ENCODE results near the gene TLCD2.

Gene TLCD2

GRCh38 chr17:1709971-1710806 lies at the start of gene TLCD2:
TLCD2 (minus strand) TSS chr17:1710377; CDS start chr17:1710242, 135 bp downstream.
- 0 out of 2 replicates have a peak, but pooled peaks cover 3% of the 10 kb centered on the region for H3K4me1 ChIP-seq (ENCODE audit: low read length)
- H3K9ac ChIP-seq (ENCODE audit: low read length) = no peak within 1 kb of the TSS
- H3K27ac ChIP-seq (ENCODE audit: low read length) = no peak within 1 kb of the TSS
- H3K4me2 ChIP-seq (ENCODE audit: low read length) = no peak within 1 kb of the TSS
- H2AFZ ChIP-seq (ENCODE audit: low read depth, low read length) = no peak within 1 kb of the TSS
- H3K79me2 ChIP-seq (ENCODE audit: low read length) = no peaks in the 10 kb centered on the region
- no peaks in the 10 kb centered on the region for H3K36me3 ChIP-seq (replicated peaks; ENCODE audit: low read depth, low read length)
- H4K20me1 ChIP-seq (ENCODE audit: insufficient read depth, low read length) = no peaks in the 10 kb centered on the region
- no peak for TF ChIP-seq EZH2phosphoT487 (IDR thresholded peaks at IDR 0.05; ENCODE audit: low read depth)
- TF ChIP-seq CTCF (IDR thresholded peaks at IDR 0.05; ENCODE audit: low read depth, low read length) = no peak
- no peaks in the 10 kb centered on the region for H3K9me3 ChIP-seq (ENCODE audit: insufficient read depth, low read length)
- no peak within 1 kb of the TSS for H3K4me3 ChIP-seq (ENCODE audit: low read length)
- no peaks in the 10 kb centered on the region for H3K27me3 ChIP-seq (ENCODE audit: low read depth, low read length)

- Histone ChIP-seq H3K79me2 (ENCODE audit: low read length) (no peaks in the 10 kb centered on the region), H3K27me3 (ENCODE audit: low read depth, low read length) (no peaks in the 10 kb centered on the region), H3K4me2 (ENCODE audit: low read length) (no peak overlapping the region), H2AFZ (ENCODE audit: low read depth, low read length) (no peak overlapping the region), H4K20me1 (ENCODE audit: insufficient read depth, low read length) (no peaks in the 10 kb centered on the region), H3K9ac (ENCODE audit: low read length) (no peak overlapping the region), H3K36me3 (replicated peaks; ENCODE audit: low read depth, low read length) (no peaks in the 10 kb centered on the region), H3K4me1 (ENCODE audit: low read length) (peaks cover 26% of the 10 kb centered on the region), H3K27ac (ENCODE audit: low read length) (no peak overlapping the region), H3K4me3 (ENCODE audit: low read length) (no peak overlapping the region), H3K9me3 (ENCODE audit: insufficient read depth, low read length) (no peaks in the 10 kb centered on the region)
- no peak for TF ChIP-seq CTCF (IDR thresholded peaks at IDR 0.05; ENCODE audit: low read depth, low read length)
- no peak for TF ChIP-seq EZH2phosphoT487 (IDR thresholded peaks at IDR 0.05; ENCODE audit: low read depth)
Measured at GRCh38 chr17:1759529-1759928, 49.4 kb upstream of the TLCD2 start.

- Histone ChIP-seq H3K27ac (ENCODE audit: low read length) (no peak overlapping the region), H4K20me1 (ENCODE audit: insufficient read depth, low read length) (no peaks in the 10 kb centered on the region), H3K4me1 (ENCODE audit: low read length) (peaks cover 19% of the 10 kb centered on the region), H3K36me3 (replicated peaks; ENCODE audit: low read depth, low read length) (no peaks in the 10 kb centered on the region), H3K4me2 (ENCODE audit: low read length) (no peak overlapping the region), H2AFZ (ENCODE audit: low read depth, low read length) (no peak overlapping the region), H3K79me2 (ENCODE audit: low read length) (no peaks in the 10 kb centered on the region), H3K27me3 (ENCODE audit: low read depth, low read length) (no peaks in the 10 kb centered on the region), H3K9ac (ENCODE audit: low read length) (no peak overlapping the region), H3K4me3 (ENCODE audit: low read length) (no peak overlapping the region), H3K9me3 (ENCODE audit: insufficient read depth, low read length) (no peaks in the 10 kb centered on the region)
- TF ChIP-seq CTCF (IDR thresholded peaks at IDR 0.05; ENCODE audit: low read depth, low read length) = no peak
- no peak for TF ChIP-seq EZH2phosphoT487 (IDR thresholded peaks at IDR 0.05; ENCODE audit: low read depth)
Measured at GRCh38 chr17:1758807-1759206, 48.6 kb upstream of the TLCD2 start.

GRCh38 chr17:1755827-1756262 lies 45.7 kb upstream of the TLCD2 start:
- H3K9me3 ChIP-seq (ENCODE audit: insufficient read depth, low read length) = no peaks in the 10 kb centered on the region
- no peak overlapping the region for H3K27ac ChIP-seq (ENCODE audit: low read length)
- no peaks in the 10 kb centered on the region for H3K27me3 ChIP-seq (ENCODE audit: low read depth, low read length)
- H3K4me3 ChIP-seq (ENCODE audit: low read length) = no peak overlapping the region
- H3K9ac ChIP-seq (ENCODE audit: low read length) = no peak overlapping the region
- no peaks in the 10 kb centered on the region for H3K79me2 ChIP-seq (ENCODE audit: low read length)
- no peak overlapping the region for H3K4me2 ChIP-seq (ENCODE audit: low read length)
- TF ChIP-seq CTCF (IDR thresholded peaks at IDR 0.05; ENCODE audit: low read depth, low read length) (no peak), EZH2phosphoT487 (IDR thresholded peaks at IDR 0.05; ENCODE audit: low read depth) (no peak)
- no peak overlapping the region for H2AFZ ChIP-seq (ENCODE audit: low read depth, low read length)
- H3K36me3 ChIP-seq (replicated peaks; ENCODE audit: low read depth, low read length) = no peaks in the 10 kb centered on the region
- H4K20me1 ChIP-seq (ENCODE audit: insufficient read depth, low read length) = no peaks in the 10 kb centered on the region
- H3K4me1 ChIP-seq (ENCODE audit: low read length) = peaks cover 15% of the 10 kb centered on the region
